ENCODE results near the gene GGCT.
"Not testable (repeated sequence)": the region's sequence is repeated elsewhere in the genome, so short reads cannot be mapped to it uniquely, and the experiment has no call there.

GRCh38 chr7:30509171-30509857, 4.7 kb upstream of the GGCT start:
- TF ChIP-seq POLR2A, CTCF (IDR thresholded peaks at IDR 0.05): not testable (repeated sequence)
